Measurements from ENCODE around the gene PGF.

PGF gene

GRCh38 chr14:74942608-74943007, 12.8 kb downstream of the PGF start:
- DNase-seq (ENCODE audit: low spot score): no peak

GRCh38 chr14:74942181-74942580, 13.2 kb downstream of the PGF start:
- TF ChIP-seq CTCF (IDR thresholded peaks at IDR 0.05; ENCODE audit: extremely low read depth, missing control alignments): no peak
- DNase-seq (ENCODE audit: low spot score): no peak

More at GRCh38 chr14:74942608-74943007, 12.8 kb downstream of the PGF start:
- no peak for TF ChIP-seq CTCF (IDR thresholded peaks at IDR 0.05; ENCODE audit: extremely low read depth, missing control alignments)

GRCh38 chr14:74941676-74942097, 13.7 kb downstream of the PGF start:
- no peak for TF ChIP-seq CTCF (IDR thresholded peaks at IDR 0.05; ENCODE audit: extremely low read depth, missing control alignments)
- peak; percentile 74 for DNase-seq (ENCODE audit: low spot score)

GRCh38 chr14:74940956-74941565, 14.3 kb downstream of the PGF start:
- no peak for TF ChIP-seq CTCF (IDR thresholded peaks at IDR 0.05; ENCODE audit: extremely low read depth, missing control alignments)
- DNase-seq (ENCODE audit: low spot score): no peak

GRCh38 chr14:74938531-74939495, 16.6 kb downstream of the PGF start:
- no peak for DNase-seq (ENCODE audit: low spot score)

GRCh38 chr14:74937171-74937570, 18.2 kb downstream of the PGF start:
- DNase-seq (ENCODE audit: low spot score): no peak
- TF ChIP-seq CTCF (IDR thresholded peaks at IDR 0.05; ENCODE audit: extremely low read depth, missing control alignments): no peak

More at GRCh38 chr14:74938531-74939495, 16.6 kb downstream of the PGF start:
- TF ChIP-seq CTCF (IDR thresholded peaks at IDR 0.05; ENCODE audit: extremely low read depth, missing control alignments): no peak

GRCh38 chr14:74936731-74937130, 18.7 kb downstream of the PGF start:
- no peak for DNase-seq (ENCODE audit: low spot score)

More at GRCh38 chr14:74936731-74937130, 18.7 kb downstream of the PGF start:
- TF ChIP-seq CTCF (IDR thresholded peaks at IDR 0.05; ENCODE audit: extremely low read depth, missing control alignments): no peak
